Stimulated activated CD8-positive, alpha-beta memory T cell treated with anti-CD3 and anti-CD28 coated beads, Interleukin-12 subunit alpha, Interleukin-12 subunit beta, amount 100 ng/mL, for 1 hour (primary cell): ENCODE data around the gene BTD.

Source experiments
- DNase-seq: peaks from one replicate; pipeline ENCODE4 v3.0.0-alpha.2; 2020; ENCODE audit warnings: low read depth

The BTD gene

GRCh38 chr3:15665510-15666150 is 64.1 kb downstream of the BTD start:
- no peak for DNase-seq

- no peak for DNase-seq
Measured at GRCh38 chr3:15666277-15666676, 64.7 kb downstream of the BTD start.

GRCh38 chr3:15667484-15667883 is 65.9 kb downstream of the BTD start:
- no peak for DNase-seq

- no peak for DNase-seq
Measured at GRCh38 chr3:15673536-15673935, 72.0 kb downstream of the BTD start.

GRCh38 chr3:15676259-15676658 is 74.7 kb downstream of the BTD start:
- DNase-seq, result no peak

- no peak for DNase-seq
Measured at GRCh38 chr3:15679306-15679705, 77.8 kb downstream of the BTD start.

- DNase-seq, result no peak
Measured at GRCh38 chr3:15681668-15682067, 80.1 kb downstream of the BTD start.

- DNase-seq, result no peak
Measured at GRCh38 chr3:15682561-15683185, 81.1 kb downstream of the BTD start.

- DNase-seq, result no peak
Measured at GRCh38 chr3:15683253-15683652, 81.7 kb downstream of the BTD start.

- DNase-seq, result no peak
Measured at GRCh38 chr3:15685927-15686326, 84.4 kb downstream of the BTD start.

GRCh38 chr3:15690230-15690629 is 88.7 kb downstream of the BTD start:
- DNase-seq, result no peak

GRCh38 chr3:15690748-15691147 is 89.2 kb downstream of the BTD start:
- DNase-seq, result no peak

GRCh38 chr3:15693355-15693754 is 91.8 kb downstream of the BTD start:
- no peak for DNase-seq

- DNase-seq, result no peak
Measured at GRCh38 chr3:15694628-15695027, 93.1 kb downstream of the BTD start.
